Measurements from ENCODE around the gene PVALEF.

The PVALEF gene

GRCh38 chr17:81129289-81129688 lies 36.0 kb upstream of the PVALEF start:
- DNase-seq = no peak

GRCh38 chr17:81129711-81130367 lies 35.5 kb upstream of the PVALEF start:
- DNase-seq = no peak

GRCh38 chr17:81130385-81131361 lies 34.6 kb upstream of the PVALEF start:
- DNase-seq = no peak

GRCh38 chr17:81131486-81132196 lies 33.7 kb upstream of the PVALEF start:
- DNase-seq = no peak

GRCh38 chr17:81132197-81132540 lies 33.1 kb upstream of the PVALEF start:
- no peak for DNase-seq

GRCh38 chr17:81132770-81133723 lies 32.3 kb upstream of the PVALEF start:
- DNase-seq = no peak

- no peak for DNase-seq
Observed at GRCh38 chr17:81134064-81134781, 31.1 kb upstream of the PVALEF start.

GRCh38 chr17:81135505-81136278 lies 29.6 kb upstream of the PVALEF start:
- no peak for DNase-seq

- DNase-seq = no peak
Observed at GRCh38 chr17:81136366-81136765, 28.9 kb upstream of the PVALEF start.

- no peak for DNase-seq
Observed at GRCh38 chr17:81137248-81137647, 28.1 kb upstream of the PVALEF start.

GRCh38 chr17:81138083-81138482 lies 27.2 kb upstream of the PVALEF start:
- no peak for DNase-seq

- no peak for DNase-seq
Observed at GRCh38 chr17:81138500-81138899, 26.8 kb upstream of the PVALEF start.

GRCh38 chr17:81139428-81139827 lies 25.9 kb upstream of the PVALEF start:
- no peak for DNase-seq

- DNase-seq = no peak
Observed at GRCh38 chr17:81140018-81140417, 25.3 kb upstream of the PVALEF start.

GRCh38 chr17:81140695-81141094 lies 24.6 kb upstream of the PVALEF start:
- no peak for DNase-seq

GRCh38 chr17:81142301-81143199 lies 22.8 kb upstream of the PVALEF start:
- DNase-seq = peak; percentile 88

GRCh38 chr17:81143200-81143527 lies 22.1 kb upstream of the PVALEF start:
- no peak for DNase-seq

GRCh38 chr17:81143717-81144422 lies 21.4 kb upstream of the PVALEF start:
- DNase-seq = no peak

GRCh38 chr17:81144423-81144781 lies 20.9 kb upstream of the PVALEF start:
- DNase-seq = no peak
